Measurements from ENCODE around the gene MCRS1.

DNA sequence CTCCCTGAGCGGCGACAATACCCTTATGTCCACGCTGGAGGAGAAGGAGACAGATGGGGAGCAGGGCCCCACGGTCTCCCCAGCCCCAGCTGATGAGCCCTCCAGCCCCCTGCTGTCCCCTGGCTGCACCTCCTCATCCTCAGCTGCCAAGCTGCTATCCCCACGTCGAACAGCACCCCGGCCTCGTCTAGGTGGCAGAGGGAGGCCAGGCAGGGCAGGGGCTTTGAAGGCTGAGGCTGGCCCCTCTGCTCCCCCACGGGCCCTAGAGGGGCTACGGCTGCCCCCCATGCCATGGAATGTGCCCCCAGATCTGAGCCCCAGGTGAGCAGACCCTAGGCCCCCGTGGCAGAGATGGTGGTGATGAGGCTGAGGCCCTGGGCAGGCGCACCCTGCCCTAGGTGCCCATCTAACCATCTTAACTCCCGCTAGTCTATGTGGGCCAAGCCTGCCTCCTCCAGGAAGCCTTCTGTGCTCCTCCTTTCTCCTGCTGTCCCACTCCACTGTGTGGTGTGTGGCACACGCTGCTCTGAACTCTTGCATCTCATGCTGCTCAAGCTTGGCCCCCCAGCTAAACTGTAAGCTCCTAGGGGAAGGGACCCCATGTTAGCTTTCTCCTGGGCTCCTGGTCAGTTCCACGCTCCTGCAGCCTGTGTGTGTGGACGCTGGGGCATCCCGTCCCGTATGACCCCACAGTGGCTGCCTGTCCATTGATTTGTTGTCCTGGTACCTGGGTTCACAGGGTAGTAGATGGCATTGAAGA, 12.1 kb downstream of the MCRS1 start:
- TF ChIP-seq, protein P1, sequence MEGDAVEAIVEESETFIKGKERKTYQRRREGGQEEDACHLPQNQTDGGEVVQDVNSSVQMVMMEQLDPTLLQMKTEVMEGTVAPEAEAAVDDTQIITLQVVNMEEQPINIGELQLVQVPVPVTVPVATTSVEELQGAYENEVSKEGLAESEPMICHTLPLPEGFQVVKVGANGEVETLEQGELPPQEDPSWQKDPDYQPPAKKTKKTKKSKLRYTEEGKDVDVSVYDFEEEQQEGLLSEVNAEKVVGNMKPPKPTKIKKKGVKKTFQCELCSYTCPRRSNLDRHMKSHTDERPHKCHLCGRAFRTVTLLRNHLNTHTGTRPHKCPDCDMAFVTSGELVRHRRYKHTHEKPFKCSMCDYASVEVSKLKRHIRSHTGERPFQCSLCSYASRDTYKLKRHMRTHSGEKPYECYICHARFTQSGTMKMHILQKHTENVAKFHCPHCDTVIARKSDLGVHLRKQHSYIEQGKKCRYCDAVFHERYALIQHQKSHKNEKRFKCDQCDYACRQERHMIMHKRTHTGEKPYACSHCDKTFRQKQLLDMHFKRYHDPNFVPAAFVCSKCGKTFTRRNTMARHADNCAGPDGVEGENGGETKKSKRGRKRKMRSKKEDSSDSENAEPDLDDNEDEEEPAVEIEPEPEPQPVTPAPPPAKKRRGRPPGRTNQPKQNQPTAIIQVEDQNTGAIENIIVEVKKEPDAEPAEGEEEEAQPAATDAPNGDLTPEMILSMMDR (IDR thresholded peaks at IDR 0.05; ENCODE audit: poor library complexity, severe bottlenecking), result no peak
- TF ChIP-seq EZH2 (IDR thresholded peaks at IDR 0.05; ENCODE audit: borderline replicate concordance, insufficient read depth, low read length, poor library complexity, severe bottlenecking) (no peak), POLR2AphosphoS5 (IDR thresholded peaks at IDR 0.05) (no peak), TAF1 (IDR thresholded peaks at IDR 0.05; ENCODE audit: low read depth) (no peak), EP300 (conservative IDR thresholded peaks at IDR 0.05; ENCODE audit: poor library complexity, severe bottlenecking) (no peak), SMC3 (conservative IDR thresholded peaks at IDR 0.05; ENCODE audit: poor library complexity) (no peak), RAD21 (conservative IDR thresholded peaks at IDR 0.05) (no peak)
- TF ChIP-seq, protein P2, sequence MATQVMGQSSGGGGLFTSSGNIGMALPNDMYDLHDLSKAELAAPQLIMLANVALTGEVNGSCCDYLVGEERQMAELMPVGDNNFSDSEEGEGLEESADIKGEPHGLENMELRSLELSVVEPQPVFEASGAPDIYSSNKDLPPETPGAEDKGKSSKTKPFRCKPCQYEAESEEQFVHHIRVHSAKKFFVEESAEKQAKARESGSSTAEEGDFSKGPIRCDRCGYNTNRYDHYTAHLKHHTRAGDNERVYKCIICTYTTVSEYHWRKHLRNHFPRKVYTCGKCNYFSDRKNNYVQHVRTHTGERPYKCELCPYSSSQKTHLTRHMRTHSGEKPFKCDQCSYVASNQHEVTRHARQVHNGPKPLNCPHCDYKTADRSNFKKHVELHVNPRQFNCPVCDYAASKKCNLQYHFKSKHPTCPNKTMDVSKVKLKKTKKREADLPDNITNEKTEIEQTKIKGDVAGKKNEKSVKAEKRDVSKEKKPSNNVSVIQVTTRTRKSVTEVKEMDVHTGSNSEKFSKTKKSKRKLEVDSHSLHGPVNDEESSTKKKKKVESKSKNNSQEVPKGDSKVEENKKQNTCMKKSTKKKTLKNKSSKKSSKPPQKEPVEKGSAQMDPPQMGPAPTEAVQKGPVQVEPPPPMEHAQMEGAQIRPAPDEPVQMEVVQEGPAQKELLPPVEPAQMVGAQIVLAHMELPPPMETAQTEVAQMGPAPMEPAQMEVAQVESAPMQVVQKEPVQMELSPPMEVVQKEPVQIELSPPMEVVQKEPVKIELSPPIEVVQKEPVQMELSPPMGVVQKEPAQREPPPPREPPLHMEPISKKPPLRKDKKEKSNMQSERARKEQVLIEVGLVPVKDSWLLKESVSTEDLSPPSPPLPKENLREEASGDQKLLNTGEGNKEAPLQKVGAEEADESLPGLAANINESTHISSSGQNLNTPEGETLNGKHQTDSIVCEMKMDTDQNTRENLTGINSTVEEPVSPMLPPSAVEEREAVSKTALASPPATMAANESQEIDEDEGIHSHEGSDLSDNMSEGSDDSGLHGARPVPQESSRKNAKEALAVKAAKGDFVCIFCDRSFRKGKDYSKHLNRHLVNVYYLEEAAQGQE (IDR thresholded peaks at IDR 0.05; ENCODE audit: borderline replicate concordance), result no peak

Data from neural cell (in vitro differentiated cells).